Endothelial cell of umbilical vein (primary cell): ENCODE measurements around the gene FOXJ1. TPM values are rescaled to one million over a fixed set of nuclear protein-coding genes. Genes with fewer than 3 reads are reported as not detected.

Experiments
- BruUV-seq: library from RNA; stranded (reverse); fragments of 400-500 nt; replicated peaks from 2 replicates; lab custom pipeline; 2021; lab: Mats Ljungman, UMichigan
- CTCF ChIA-PET: fragments of 300-600, 350-600 bp; sonication (Branson Sonifier 250); formaldehyde crosslinking; loops from one replicate; lab custom pipeline; 2021; ENCODE audit warnings: antibody characterized with exemption, inconsistent platforms; lab: Charles Lee
- POLR2A ChIA-PET: fragments of 300-600, 350-600 bp; sonication (Branson Sonifier 250); formaldehyde crosslinking; loops from one replicate; lab custom pipeline; 2021; ENCODE audit warnings: antibody characterized with exemption, inconsistent platforms; lab: Charles Lee
- DNase-seq: peaks from one replicate; pipeline ENCODE4 v3.0.0-alpha.2; 2011; ENCODE audit warnings: low read depth, low spot score
- FAIRE-seq: peaks from 2 replicates; lab custom pipeline; 2011; peaks lifted over from hg19 to GRCh38; lab: Jason Lieb, UNC
- H2AFZ ChIP-seq: 2 replicates; pipeline ENCODE4 v1.6.0; 2012; ENCODE audit warnings: low read depth, low read length, control low read depth, inconsistent platforms
- H3K27ac ChIP-seq: 2 replicates; pipeline ENCODE4 v1.5.1; 2011; ENCODE audit warnings: low read depth, mild to moderate bottlenecking, control low read depth, low read length, moderate library complexity; ENCODE audit not compliant: insufficient read depth
- H3K27me3 ChIP-seq, 2 experiments: 2 replicates each; pipeline versions ENCODE4 v1.6.0 to v1.6.1; 2011; ENCODE audit warnings: low read length in 2 of 2, mixed read lengths in 1 of 2; ENCODE audit not compliant: control insufficient read depth in 2 of 2, insufficient read depth in 2 of 2
- H3K36me3 ChIP-seq, 2 experiments: 2 replicates in 1 of 2; 3 replicates in 1 of 2; pipeline ENCODE4 v1.5.1; 2011; ENCODE audit warnings: low read length in 2 of 2, mild to moderate bottlenecking in 1 of 2, moderate library complexity in 1 of 2; ENCODE audit not compliant: control insufficient read depth in 2 of 2, insufficient read depth in 2 of 2; ENCODE audit errors: extremely low read depth in 1 of 2
- H3K4me1 ChIP-seq: 3 replicates; pipeline ENCODE4 v1.5.1; 2011; ENCODE audit warnings: mild to moderate bottlenecking, low read length; ENCODE audit not compliant: control insufficient read depth, insufficient read depth; ENCODE audit errors: extremely low read depth
- H3K4me2 ChIP-seq: 2 replicates; pipeline ENCODE4 v1.6.1; 2011; ENCODE audit warnings: low read length, control low read depth, mixed read lengths; ENCODE audit not compliant: insufficient read depth
- H3K4me3 ChIP-seq, 3 experiments: fragments of 200-600 bp in 1 of 3; sonication (generic), shearing (Covaris generic) in 1 of 3; replicated peaks in 1 of 3; 2 replicates each; pipeline ENCODE4 v1.5.1; 2011 to 2016; ENCODE audit warnings: control low read depth in 3 of 3, low read length in 3 of 3, mild to moderate bottlenecking in 2 of 3, inconsistent platforms in 1 of 3, low read depth in 1 of 3, moderate library complexity in 1 of 3; ENCODE audit not compliant: insufficient read depth in 1 of 3
- H3K79me2 ChIP-seq: 2 replicates; pipeline ENCODE4 v1.6.0; 2012; ENCODE audit warnings: low read length, inconsistent platforms; ENCODE audit not compliant: control insufficient read depth, insufficient read depth
- H3K9ac ChIP-seq: replicated peaks from 2 replicates; pipeline ENCODE3; 2011; ENCODE audit warnings: low read length, control low read depth; ENCODE audit not compliant: insufficient read depth; ENCODE audit errors: extremely low read depth
- H3K9me1 ChIP-seq: replicated peaks from 3 replicates; pipeline ENCODE4 v1.6.0; 2011; ENCODE audit warnings: mild to moderate bottlenecking, low read length; ENCODE audit not compliant: control insufficient read depth, insufficient read depth; ENCODE audit errors: extremely low read depth
- H3K9me3 ChIP-seq: replicated peaks from 2 replicates; pipeline ENCODE4 v1.5.1; 2012; ENCODE audit warnings: low read length, inconsistent platforms; ENCODE audit not compliant: control insufficient read depth, insufficient read depth
- H4K20me1 ChIP-seq: replicated peaks from 2 replicates; pipeline ENCODE3; 2011; ENCODE audit warnings: mild to moderate bottlenecking, low read length; ENCODE audit not compliant: control insufficient read depth, insufficient read depth; ENCODE audit errors: extremely low read depth
- GATA2 ChIP-seq: IDR thresholded peaks from 2 replicates; pipeline ENCODE4 v1.7.0; 2011; ENCODE audit warnings: low read depth, mild to moderate bottlenecking, moderate library complexity, mixed read lengths, low read length; ENCODE audit not compliant: insufficient read length, insufficient read depth
- JUN ChIP-seq: IDR thresholded peaks from 2 replicates; pipeline ENCODE4 v1.6.1; 2011; ENCODE audit warnings: borderline replicate concordance, low read depth; ENCODE audit not compliant: insufficient read length, insufficient read depth
- MAX ChIP-seq: IDR thresholded peaks from 2 replicates; pipeline ENCODE4 v1.6.1; 2011; ENCODE audit not compliant: insufficient read depth, insufficient read length
- MYC ChIP-seq: IDR thresholded peaks from one replicate; pipeline ENCODE4 v1.6.1; 2011; ENCODE audit warnings: mild to moderate bottlenecking, low read depth, low read length
- POLR2A ChIP-seq: IDR thresholded peaks from 2 replicates; pipeline ENCODE4 v1.6.1; 2012; ENCODE audit warnings: low read depth, mild to moderate bottlenecking, control low read depth, low read length
- POLR2AphosphoS5 ChIP-seq: IDR thresholded peaks from 2 replicates; pipeline ENCODE4 v1.6.1; 2012; ENCODE audit warnings: low read depth, mild to moderate bottlenecking, control low read depth, low read length, moderate library complexity; ENCODE audit not compliant: insufficient read depth
- dilution Hi-C: fragments of 300-500 bp; cut with MboI; formaldehyde crosslinking; loops from one replicate; pipeline ENCODE4 v1.15.0; 2019; ENCODE audit warnings: low sequenced_read_pairs; ENCODE audit not compliant: extremely low pct_ligation_motif_present
- intact Hi-C: fragments of 100-400 bp; cut with micrococcal nuclease; formaldehyde crosslinking; loops from one replicate; pipeline ENCODE4 v1.10.0; 2022
- polyA plus RNA-seq, 4 experiments: library from polyadenylated mRNA; depleted of rRNA in 3 of 4; stranded (reverse) in 3 of 4; unstranded in 1 of 4; fragments of >200 nt; gene quantifications; 2 replicates each; pipeline versions ENCODE4 v1.2.1 to v1.2.3, GENCODE V29; 2011 to 2012; ENCODE audit warnings: missing spikeins in 1 of 4
- total RNA-seq: library from RNA; stranded (reverse); gene quantifications from 2 replicates; pipeline ENCODE4 v1.2.3, GENCODE V29; 2021

Gene FOXJ1
- total and polyA plus RNA-seq, 2 donors (not counting 3 experiments of a cell fraction or from before 2014, with no cell fraction given) = not detected

GRCh38 chr17:76137001-76137350 is 4.1 kb downstream of the FOXJ1 start:
- Histone ChIP-seq H3K79me2 (no peaks in the 10 kb centered on the region), H3K4me1 (peaks cover 4% of the 10 kb centered on the region), H3K9ac (no peak overlapping the region), H2AFZ (no peak overlapping the region), H3K27ac (no peak overlapping the region), H3K4me2 (no peak overlapping the region), H3K9me3 (no peaks in the 10 kb centered on the region), H3K4me3 (no peak overlapping the region), H4K20me1 (no peaks in the 10 kb centered on the region), H3K36me3 (no peaks in the 10 kb centered on the region), H3K9me1 (no peaks in the 10 kb centered on the region), H3K27me3 (peaks cover 17 to 26% of the 10 kb centered on the region in 2 experiments)
- FAIRE-seq = no peak
- TF ChIP-seq MAX = no peak
- no peak for TF ChIP-seq JUN
- no peak for TF ChIP-seq MYC
- no peak for TF ChIP-seq GATA2
- TF ChIP-seq POLR2A = no peak
- TF ChIP-seq POLR2AphosphoS5 = no peak
- BruUV-seq = no TSS peak
- intact Hi-C loops = no loop called here
- no peak for DNase-seq
- dilution Hi-C loops = no loop called here
- POLR2A ChIA-PET = no interaction called here
- CTCF ChIA-PET = interaction anchor here (0.6 to 1.3 kb wide), 2 partner anchors 16 to 45 kb away, joined by 3 to 8 read pairs; no protein-coding TSS in a partner anchor

GRCh38 chr17:76136276-76137000 is 4.6 kb downstream of the FOXJ1 start:
- Histone ChIP-seq H3K36me3 (no peaks in the 10 kb centered on the region), H3K9me3 (no peaks in the 10 kb centered on the region), H3K4me3 (no peak overlapping the region), H3K27me3 (peaks cover 17 to 26% of the 10 kb centered on the region in 2 experiments), H2AFZ (no peak overlapping the region), H3K79me2 (no peaks in the 10 kb centered on the region), H4K20me1 (no peaks in the 10 kb centered on the region), H3K4me1 (peaks cover 2% of the 10 kb centered on the region), H3K9me1 (no peaks in the 10 kb centered on the region), H3K4me2 (no peak overlapping the region), H3K27ac (no peak overlapping the region), H3K9ac (no peak overlapping the region)
- no peak for TF ChIP-seq POLR2A
- POLR2A ChIA-PET = no interaction called here
- CTCF ChIA-PET = interaction anchor here (0.6 to 3.8 kb wide), 3 partner anchors 16 to 143 kb away, joined by 3 to 16 read pairs (median 8); no protein-coding TSS in a partner anchor
- FAIRE-seq (no peak), DNase-seq (no peak)
- intact Hi-C loops (no loop called here), dilution Hi-C loops (no loop called here)
- no TSS peak for BruUV-seq
